Neural cell (in vitro differentiated cells): Measurements from ENCODE around the gene CHCHD3. TPM values are rescaled to one million over a fixed set of nuclear protein-coding genes. Genes with fewer than 3 reads are reported as not detected.

Experiments used
- H2AFZ ChIP-seq: fragments of 200-600, 300-800 bp; sonication (generic), shearing (Covaris generic); 2 replicates; pipeline ENCODE4 v1.6.0; 2014; ENCODE audit warnings: low read depth, mild to moderate bottlenecking, antibody characterized with exemption, low read length, moderate library complexity
- H3F3A ChIP-seq: fragments of 200-600 bp; shearing (Covaris generic); 2 replicates; pipeline ENCODE4 v1.6.1; 2016; ENCODE audit warnings: mild to moderate bottlenecking, moderate library complexity, mixed read lengths, antibody characterized with exemption, low read length; ENCODE audit not compliant: insufficient read depth, poor library complexity, severe bottlenecking
- H3K27ac ChIP-seq: fragments of 200-600, 300-800 bp; sonication (generic), shearing (Covaris generic); 2 replicates; pipeline ENCODE4 v1.5.1; 2014; ENCODE audit warnings: mild to moderate bottlenecking, low read length, moderate library complexity
- H3K27me3 ChIP-seq: fragments of 300-800, 200-600 bp; sonication (generic), shearing (Covaris generic); 2 replicates; pipeline ENCODE4 v1.6.0; 2014; ENCODE audit warnings: mild to moderate bottlenecking, low read depth, low read length, moderate library complexity; ENCODE audit not compliant: insufficient read depth
- H3K36me3 ChIP-seq: fragments of 300-800, 200-600 bp; sonication (generic), shearing (Covaris generic); 2 replicates; pipeline ENCODE4 v1.5.1; 2014; ENCODE audit warnings: mild to moderate bottlenecking, antibody characterized with exemption, low read length, moderate library complexity; ENCODE audit not compliant: insufficient read depth
- H3K4me2 ChIP-seq: fragments of 300-800, 200-600 bp; sonication (generic), shearing (Covaris generic); 2 replicates; pipeline ENCODE4 v1.6.0; 2014; ENCODE audit warnings: mild to moderate bottlenecking, low read length
- H3K4me3 ChIP-seq: fragments of 300-800, 200-600 bp; sonication (generic), shearing (Covaris generic); 2 replicates; pipeline ENCODE4 v1.5.1; 2014; ENCODE audit warnings: mild to moderate bottlenecking, low read length, moderate library complexity
- H3K79me2 ChIP-seq: fragments of 200-600 bp; shearing (Covaris generic); replicated peaks from 2 replicates; pipeline ENCODE4 v1.6.0; 2014; ENCODE audit warnings: mild to moderate bottlenecking, low read length, moderate library complexity; ENCODE audit not compliant: insufficient read depth
- H3K9ac ChIP-seq: fragments of 300-800, 200-600 bp; sonication (generic), shearing (Covaris generic); 2 replicates; pipeline ENCODE4 v1.6.1; 2016; ENCODE audit warnings: mild to moderate bottlenecking, low read length, mixed read lengths
- H3K9me2 ChIP-seq: fragments of 200-600 bp; shearing (Covaris generic); 2 replicates; pipeline ENCODE4 v1.6.1; 2016; ENCODE audit warnings: mild to moderate bottlenecking, low read length, mixed read lengths; ENCODE audit not compliant: insufficient read depth
- H3K9me3 ChIP-seq: fragments of 200-600, 300-800 bp; sonication (generic), shearing (Covaris generic); 2 replicates; pipeline ENCODE4 v1.6.1; 2016; ENCODE audit warnings: mild to moderate bottlenecking, mixed run types, low read length, moderate library complexity, mixed read lengths
- H4K20me1 ChIP-seq: fragments of 200-600 bp; shearing (Covaris generic); 2 replicates; pipeline ENCODE4 v1.6.1; 2016; ENCODE audit warnings: mild to moderate bottlenecking, mixed run types; ENCODE audit not compliant: insufficient read depth
- EP300 ChIP-seq: fragments of 450-650 bp; conservative IDR thresholded peaks from 2 replicates; pipeline ENCODE4 v1.6.1; 2014; ENCODE audit warnings: antibody characterized with exemption, mild to moderate bottlenecking, moderate library complexity; ENCODE audit not compliant: poor library complexity, severe bottlenecking
- EZH2 ChIP-seq: fragments of 200-600, 300-800 bp; shearing (Covaris generic), sonication (generic); IDR thresholded peaks from 2 replicates; pipeline ENCODE4 v1.6.1; 2014; ENCODE audit warnings: antibody characterized with exemption, low read length, borderline replicate concordance, mild to moderate bottlenecking; ENCODE audit not compliant: insufficient read depth, poor library complexity, severe bottlenecking
- MXI1 ChIP-seq: fragments of 450-650 bp; conservative IDR thresholded peaks from 2 replicates; pipeline ENCODE4 v1.6.1; 2014; ENCODE audit warnings: antibody characterized with exemption, mild to moderate bottlenecking; ENCODE audit not compliant: poor library complexity, severe bottlenecking
- POLR2AphosphoS5 ChIP-seq: IDR thresholded peaks from 2 replicates; pipeline ENCODE4 v1.6.1; 2012
- RAD21 ChIP-seq: fragments of 450-650 bp; conservative IDR thresholded peaks from 2 replicates; pipeline ENCODE4 v1.6.1; 2014; ENCODE audit warnings: antibody characterized with exemption, mild to moderate bottlenecking, moderate library complexity
- SMC3 ChIP-seq: fragments of 450-650 bp; conservative IDR thresholded peaks from 2 replicates; pipeline ENCODE4 v1.6.1; 2014; ENCODE audit warnings: antibody characterized with exemption, mild to moderate bottlenecking, moderate library complexity; ENCODE audit not compliant: poor library complexity
- TAF1 ChIP-seq: IDR thresholded peaks from 2 replicates; pipeline ENCODE4 v1.6.1; 2012; ENCODE audit warnings: low read depth
- polyA plus RNA-seq: library from polyadenylated mRNA; depleted of rRNA; stranded (reverse); fragments of >200 nt; gene quantifications from 2 replicates; pipeline ENCODE4 v1.2.3, GENCODE V29; 2014
- TF ChIP-seq, protein P1 (sequence below): fragments of 450-650 bp; IDR thresholded peaks from 2 replicates; pipeline ENCODE4 v1.5.1; 2014; ENCODE audit warnings: antibody characterized with exemption, mild to moderate bottlenecking, moderate library complexity; ENCODE audit not compliant: poor library complexity, severe bottlenecking
- TF ChIP-seq, protein P2 (sequence below): IDR thresholded peaks from 2 replicates; pipeline ENCODE4 v1.6.1; 2012; ENCODE audit warnings: borderline replicate concordance

CHCHD3 gene
- polyA plus RNA-seq, 1 donor from 2014 or later: 89.9 TPM

- TF ChIP-seq RAD21 (no peak), POLR2AphosphoS5 (no peak), MXI1 (no peak), EP300 (no peak), EZH2 (no peak), TAF1 (no peak), SMC3 (no peak)
- TF ChIP-seq, protein P1, sequence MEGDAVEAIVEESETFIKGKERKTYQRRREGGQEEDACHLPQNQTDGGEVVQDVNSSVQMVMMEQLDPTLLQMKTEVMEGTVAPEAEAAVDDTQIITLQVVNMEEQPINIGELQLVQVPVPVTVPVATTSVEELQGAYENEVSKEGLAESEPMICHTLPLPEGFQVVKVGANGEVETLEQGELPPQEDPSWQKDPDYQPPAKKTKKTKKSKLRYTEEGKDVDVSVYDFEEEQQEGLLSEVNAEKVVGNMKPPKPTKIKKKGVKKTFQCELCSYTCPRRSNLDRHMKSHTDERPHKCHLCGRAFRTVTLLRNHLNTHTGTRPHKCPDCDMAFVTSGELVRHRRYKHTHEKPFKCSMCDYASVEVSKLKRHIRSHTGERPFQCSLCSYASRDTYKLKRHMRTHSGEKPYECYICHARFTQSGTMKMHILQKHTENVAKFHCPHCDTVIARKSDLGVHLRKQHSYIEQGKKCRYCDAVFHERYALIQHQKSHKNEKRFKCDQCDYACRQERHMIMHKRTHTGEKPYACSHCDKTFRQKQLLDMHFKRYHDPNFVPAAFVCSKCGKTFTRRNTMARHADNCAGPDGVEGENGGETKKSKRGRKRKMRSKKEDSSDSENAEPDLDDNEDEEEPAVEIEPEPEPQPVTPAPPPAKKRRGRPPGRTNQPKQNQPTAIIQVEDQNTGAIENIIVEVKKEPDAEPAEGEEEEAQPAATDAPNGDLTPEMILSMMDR: no peak
- TF ChIP-seq, protein P2, sequence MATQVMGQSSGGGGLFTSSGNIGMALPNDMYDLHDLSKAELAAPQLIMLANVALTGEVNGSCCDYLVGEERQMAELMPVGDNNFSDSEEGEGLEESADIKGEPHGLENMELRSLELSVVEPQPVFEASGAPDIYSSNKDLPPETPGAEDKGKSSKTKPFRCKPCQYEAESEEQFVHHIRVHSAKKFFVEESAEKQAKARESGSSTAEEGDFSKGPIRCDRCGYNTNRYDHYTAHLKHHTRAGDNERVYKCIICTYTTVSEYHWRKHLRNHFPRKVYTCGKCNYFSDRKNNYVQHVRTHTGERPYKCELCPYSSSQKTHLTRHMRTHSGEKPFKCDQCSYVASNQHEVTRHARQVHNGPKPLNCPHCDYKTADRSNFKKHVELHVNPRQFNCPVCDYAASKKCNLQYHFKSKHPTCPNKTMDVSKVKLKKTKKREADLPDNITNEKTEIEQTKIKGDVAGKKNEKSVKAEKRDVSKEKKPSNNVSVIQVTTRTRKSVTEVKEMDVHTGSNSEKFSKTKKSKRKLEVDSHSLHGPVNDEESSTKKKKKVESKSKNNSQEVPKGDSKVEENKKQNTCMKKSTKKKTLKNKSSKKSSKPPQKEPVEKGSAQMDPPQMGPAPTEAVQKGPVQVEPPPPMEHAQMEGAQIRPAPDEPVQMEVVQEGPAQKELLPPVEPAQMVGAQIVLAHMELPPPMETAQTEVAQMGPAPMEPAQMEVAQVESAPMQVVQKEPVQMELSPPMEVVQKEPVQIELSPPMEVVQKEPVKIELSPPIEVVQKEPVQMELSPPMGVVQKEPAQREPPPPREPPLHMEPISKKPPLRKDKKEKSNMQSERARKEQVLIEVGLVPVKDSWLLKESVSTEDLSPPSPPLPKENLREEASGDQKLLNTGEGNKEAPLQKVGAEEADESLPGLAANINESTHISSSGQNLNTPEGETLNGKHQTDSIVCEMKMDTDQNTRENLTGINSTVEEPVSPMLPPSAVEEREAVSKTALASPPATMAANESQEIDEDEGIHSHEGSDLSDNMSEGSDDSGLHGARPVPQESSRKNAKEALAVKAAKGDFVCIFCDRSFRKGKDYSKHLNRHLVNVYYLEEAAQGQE: no peak
- Histone ChIP-seq H3K4me2 (no peak overlapping the region), H3K27ac (no peak overlapping the region), H3K36me3 (no peaks in the 10 kb centered on the region), H3K27me3 (no peaks in the 10 kb centered on the region), H3K4me3 (no peak overlapping the region), H2AFZ (no peak overlapping the region), H3K9ac (no peak overlapping the region), H3K9me3 (no peaks in the 10 kb centered on the region), H3F3A (no peaks in the 10 kb centered on the region), H3K79me2 (no peaks in the 10 kb centered on the region), H4K20me1 (no peaks in the 10 kb centered on the region), H3K9me2 (no peaks in the 10 kb centered on the region)
Observed at GRCh38 chr7:132838313-132838712, 243.6 kb downstream of the CHCHD3 start.

GRCh38 chr7:132837529-132837928 lies 244.4 kb downstream of the CHCHD3 start:
- H3K4me2 ChIP-seq: no peak overlapping the region
- no peak overlapping the region for H3K27ac ChIP-seq
- H3K9me3 ChIP-seq: no peaks in the 10 kb centered on the region
- no peaks in the 10 kb centered on the region for H4K20me1 ChIP-seq
- no peaks in the 10 kb centered on the region for H3K79me2 ChIP-seq
- no peak overlapping the region for H3K4me3 ChIP-seq
- no peaks in the 10 kb centered on the region for H3F3A ChIP-seq
- H3K9ac ChIP-seq: no peak overlapping the region
- no peaks in the 10 kb centered on the region for H3K27me3 ChIP-seq
- no peaks in the 10 kb centered on the region for H3K36me3 ChIP-seq
- H3K9me2 ChIP-seq: no peaks in the 10 kb centered on the region
- TF ChIP-seq TAF1: no peak
- no peak for TF ChIP-seq EP300
- no peak for TF ChIP-seq RAD21
- no peak for TF ChIP-seq SMC3
- no peak for TF ChIP-seq EZH2
- TF ChIP-seq POLR2AphosphoS5: no peak
- TF ChIP-seq, protein P2: no peak
- TF ChIP-seq, protein P1: no peak
- no peak for TF ChIP-seq MXI1
- no peak overlapping the region for H2AFZ ChIP-seq
